Mesothelial cell of epicardium (in vitro differentiated cells): ENCODE results near the gene CDC42EP5. TPM values are rescaled to one million over a fixed set of nuclear protein-coding genes. Genes with fewer than 3 reads are reported as not detected.

ENCODE experiments used
- DNase-seq, 2 experiments: peaks; one replicate each; pipeline ENCODE4 v3.0.0; 2021; ENCODE audit warnings: low spot score in 2 of 2; ENCODE audit not compliant: unreplicated experiment in 2 of 2
- H3K27ac Mint-ChIP-seq: 2 replicates; pipeline ENCODE4 v1.8.0; 2021; ENCODE audit warnings: mixed read lengths
- H3K27me3 Mint-ChIP-seq: 2 replicates; pipeline ENCODE4 v1.8.0; 2021; ENCODE audit warnings: low read depth, mixed read lengths
- H3K36me3 Mint-ChIP-seq: 2 replicates; pipeline ENCODE4 v1.8.0; 2021; ENCODE audit warnings: mixed read lengths
- H3K4me1 Mint-ChIP-seq: 2 replicates; pipeline ENCODE4 v1.8.0; 2021; ENCODE audit warnings: mixed read lengths
- H3K4me3 Mint-ChIP-seq: 2 replicates; pipeline ENCODE4 v1.8.0; 2021; ENCODE audit warnings: mild to moderate bottlenecking, moderate library complexity, mixed read lengths
- H3K9me3 Mint-ChIP-seq: 2 replicates; pipeline ENCODE4 v1.8.0; 2021; ENCODE audit warnings: mixed read lengths
- CTCF ChIP-seq: fragments of 200-600 bp; sonication (generic); IDR thresholded peaks from one replicate; pipeline ENCODE4 v1.5.0; 2021; ENCODE audit warnings: antibody characterized with exemption; ENCODE audit not compliant: unreplicated experiment
- total RNA-seq: library from RNA; stranded (reverse); gene quantifications from 3 replicates; pipeline ENCODE4 v1.2.1, GENCODE V29; 2021

Gene CDC42EP5
- total RNA-seq, 1 donor from 2014 or later, result 126 TPM

GRCh38 chr19:54453921-54454780 lies 18.9 kb downstream of the CDC42EP5 start:
- H3K27ac Mint-ChIP-seq, result no peak overlapping the region
- TF ChIP-seq CTCF, result no peak
- no peak for DNase-seq
- no peaks in the 10 kb centered on the region for H3K27me3 Mint-ChIP-seq
- H3K4me1 Mint-ChIP-seq, result peaks cover 19% of the 10 kb centered on the region
- no peak overlapping the region for H3K4me3 Mint-ChIP-seq
- peaks cover 25% of the 10 kb centered on the region for H3K36me3 Mint-ChIP-seq
- H3K9me3 Mint-ChIP-seq, result no peaks in the 10 kb centered on the region

GRCh38 chr19:54452626-54453025 lies 20.5 kb downstream of the CDC42EP5 start:
- Mint-ChIP-seq H3K27ac (no peak overlapping the region), H3K27me3 (no peaks in the 10 kb centered on the region), H3K4me1 (peaks cover 24% of the 10 kb centered on the region), H3K36me3 (peaks cover 12% of the 10 kb centered on the region), H3K4me3 (no peak overlapping the region), H3K9me3 (no peaks in the 10 kb centered on the region)
- TF ChIP-seq CTCF, result no peak
- DNase-seq, result no peak

- H3K4me3 Mint-ChIP-seq, result no peak overlapping the region
- TF ChIP-seq CTCF, result no peak
- H3K27me3 Mint-ChIP-seq, result no peaks in the 10 kb centered on the region
- DNase-seq, result no peak
- H3K4me1 Mint-ChIP-seq, result peaks cover 29% of the 10 kb centered on the region
- H3K9me3 Mint-ChIP-seq, result no peaks in the 10 kb centered on the region
- H3K36me3 Mint-ChIP-seq, result peaks cover 12% of the 10 kb centered on the region
- H3K27ac Mint-ChIP-seq, result no peak overlapping the region
Measured at GRCh38 chr19:54451997-54452396, 21.1 kb downstream of the CDC42EP5 start.

- Mint-ChIP-seq H3K4me3 (peak overlapping the region; percentile 97), H3K27ac (peak overlapping the region; percentile 68), H3K9me3 (no peaks in the 10 kb centered on the region), H3K4me1 (peaks cover 33% of the 10 kb centered on the region), H3K27me3 (no peaks in the 10 kb centered on the region), H3K36me3 (peaks cover 12% of the 10 kb centered on the region)
- DNase-seq, result no peak
- TF ChIP-seq CTCF, result no peak
Measured at GRCh38 chr19:54451331-54451871, 21.7 kb downstream of the CDC42EP5 start.

GRCh38 chr19:54449701-54450069 lies 23.4 kb downstream of the CDC42EP5 start:
- Mint-ChIP-seq H3K27ac (peak overlapping the region; percentile 99), H3K9me3 (no peaks in the 10 kb centered on the region), H3K4me3 (peak overlapping the region; percentile 97), H3K36me3 (peaks cover 6% of the 10 kb centered on the region), H3K4me1 (peaks cover 33% of the 10 kb centered on the region), H3K27me3 (no peaks in the 10 kb centered on the region)
- no peak for DNase-seq
- TF ChIP-seq CTCF, result no peak
